SK-N-MC (cell line): ENCODE data around the gene MTUS2.
"Not testable (repeated sequence)": the region's sequence is repeated elsewhere in the genome, so short reads cannot be mapped to it uniquely, and the experiment has no call there.

Source experiments
- DNase-seq: peaks from one replicate; pipeline ENCODE4 v3.0.0-alpha.2; 2011; ENCODE audit warnings: low read depth, low spot score
- H3K27ac ChIP-seq: fragments of 200-600 bp; sonication (generic); 2 replicates; pipeline ENCODE4 v1.5.1; 2016; ENCODE audit warnings: mixed run types
- H3K36me3 ChIP-seq: fragments of 200-600 bp; sonication (generic); 2 replicates; pipeline ENCODE4 v1.6.1; 2017; ENCODE audit warnings: antibody characterized with exemption, low read length, mixed read lengths; ENCODE audit not compliant: insufficient read depth
- H3K4me3 ChIP-seq: fragments of 200-600 bp; sonication (generic); 2 replicates; pipeline ENCODE4 v1.5.1; 2016
- H3K9ac ChIP-seq: fragments of 200-600 bp; sonication (generic); 2 replicates; pipeline ENCODE4 v1.8.0; 2017; ENCODE audit warnings: mixed run types, mixed read lengths; ENCODE audit not compliant: insufficient read length
- H3K9me3 ChIP-seq: fragments of 200-600 bp; sonication (generic); 2 replicates; pipeline ENCODE4 v1.6.1; 2017; ENCODE audit warnings: low read depth, mild to moderate bottlenecking, antibody characterized with exemption, low read length, moderate library complexity, mixed read lengths
- EZH2 ChIP-seq: fragments of 200-600 bp; sonication (generic); IDR thresholded peaks from one replicate; pipeline ENCODE4 v1.6.1; 2017; ENCODE audit warnings: antibody characterized with exemption
- FOXP2 ChIP-seq: optimal IDR thresholded peaks from 2 replicates; pipeline ENCODE3; 2011; ENCODE audit warnings: mild to moderate bottlenecking, moderate library complexity; ENCODE audit not compliant: insufficient read depth; ENCODE audit errors: extremely low read length, control extremely low read depth
- POLR2AphosphoS5 ChIP-seq: IDR thresholded peaks from 2 replicates; pipeline ENCODE4 v1.6.1; 2012; ENCODE audit warnings: mild to moderate bottlenecking, low read depth, low read length, borderline replicate concordance

The MTUS2 gene

DNA sequence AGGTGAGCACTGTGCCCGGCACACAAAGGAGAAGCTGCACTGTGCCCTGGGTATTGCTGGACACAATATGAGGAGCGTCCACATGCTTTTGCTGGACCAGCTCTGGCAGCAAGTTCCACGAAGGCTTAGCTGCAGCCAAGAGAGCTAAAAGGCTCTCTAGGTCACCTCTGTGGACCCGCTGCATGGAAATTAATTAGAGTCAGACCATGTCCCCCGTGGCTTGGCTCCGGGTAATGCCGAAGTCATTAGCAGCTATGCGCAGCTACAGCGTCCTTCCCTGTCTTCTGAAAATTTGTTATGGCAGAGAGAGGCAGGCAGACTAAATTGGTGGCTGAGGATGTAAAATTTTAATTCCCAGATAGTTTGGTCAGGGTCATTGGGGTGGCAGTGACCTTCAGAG, 503.8 kb downstream of the MTUS2 start:
- DNase-seq = no peak
- Histone ChIP-seq H3K27ac (no peak overlapping the region), H3K4me3 (no peak overlapping the region), H3K9me3 (no peaks in the 10 kb centered on the region), H3K36me3 (no peaks in the 10 kb centered on the region), H3K9ac (no peak overlapping the region)
- TF ChIP-seq FOXP2 = no peak
- TF ChIP-seq POLR2AphosphoS5 = no peak
- TF ChIP-seq EZH2 = no peak

DNA sequence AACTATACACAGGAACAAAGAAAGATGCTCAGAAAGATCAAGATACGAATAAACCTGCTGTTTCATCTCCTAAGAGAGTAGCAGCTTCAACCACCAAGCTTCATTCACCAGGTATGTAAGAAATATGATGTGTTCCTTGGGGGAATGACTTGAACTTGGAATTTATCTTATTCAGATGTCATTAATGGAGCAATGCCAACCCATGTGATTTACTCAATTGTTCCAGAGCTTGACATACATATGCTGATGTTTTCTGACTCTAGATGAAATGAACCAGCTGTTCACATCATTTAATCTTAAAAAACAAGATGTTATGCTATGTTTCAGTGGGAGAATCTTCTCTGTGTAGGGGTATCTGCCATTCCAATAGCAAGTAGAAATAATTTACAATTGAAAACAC, 504.5 kb downstream of the MTUS2 start:
- Histone ChIP-seq H3K27ac (no peak overlapping the region), H3K4me3 (no peak overlapping the region), H3K36me3 (no peaks in the 10 kb centered on the region), H3K9me3 (no peaks in the 10 kb centered on the region), H3K9ac (no peak overlapping the region)
- TF ChIP-seq EZH2 = no peak
- no peak for DNase-seq

DNA sequence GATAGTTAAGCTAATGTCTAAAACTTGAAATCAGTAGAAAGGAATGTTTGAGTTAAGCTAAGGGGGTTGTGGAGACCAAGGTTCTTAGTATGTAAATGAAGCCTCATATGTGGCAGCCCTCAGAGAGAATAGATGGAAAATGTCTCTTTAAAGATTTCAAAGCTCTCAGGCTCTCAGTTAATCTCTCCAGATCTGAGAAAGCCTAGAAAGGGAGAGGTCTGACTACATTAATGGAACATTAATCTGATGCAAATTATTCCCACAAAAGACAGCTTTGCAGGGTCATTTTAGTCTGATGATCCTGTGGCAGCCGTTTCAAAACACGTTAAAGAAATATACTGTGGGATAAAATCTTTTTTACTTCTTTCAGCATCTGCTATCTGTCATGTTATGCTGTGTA, 508.4 kb downstream of the MTUS2 start:
- no peaks in the 10 kb centered on the region for H3K36me3 ChIP-seq
- no peak overlapping the region for H3K4me3 ChIP-seq
- DNase-seq = no peak

DNA sequence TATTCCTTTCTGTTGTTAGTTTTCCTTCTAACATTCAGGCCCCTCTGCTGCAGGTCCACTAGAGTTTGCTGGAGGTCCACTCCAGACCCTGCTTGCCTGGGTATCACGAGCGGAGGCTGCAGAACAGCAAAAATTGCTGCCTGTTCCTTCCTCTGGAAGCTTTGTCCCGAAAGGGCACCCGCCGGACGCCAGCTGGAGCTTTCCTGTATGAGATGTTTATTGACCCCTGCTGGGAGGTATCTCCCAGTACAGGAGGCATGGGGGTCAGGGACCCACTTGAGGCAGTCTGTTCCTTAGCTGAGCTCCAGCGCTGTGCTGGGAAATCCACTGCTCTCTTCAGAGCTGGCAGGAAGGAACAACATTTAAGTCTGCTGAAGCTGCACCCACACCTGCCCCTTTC, 516.2 kb downstream of the MTUS2 start:
- H3K36me3 ChIP-seq = no peaks in the 10 kb centered on the region
- no peak overlapping the region for H3K4me3 ChIP-seq
- no peak overlapping the region for H3K27ac ChIP-seq
- no peak for TF ChIP-seq POLR2AphosphoS5
- no peak for TF ChIP-seq FOXP2
- TF ChIP-seq EZH2 = no peak
- no peaks in the 10 kb centered on the region for H3K9me3 ChIP-seq
- no peak overlapping the region for H3K9ac ChIP-seq
- no peak for DNase-seq

More for the DNA sequence above, 508.4 kb downstream of the MTUS2 start:
- no peaks in the 10 kb centered on the region for H3K9me3 ChIP-seq
- H3K9ac ChIP-seq = no peak overlapping the region
- TF ChIP-seq EZH2 = no peak
- no peak for TF ChIP-seq FOXP2
- H3K27ac ChIP-seq = no peak overlapping the region

DNA sequence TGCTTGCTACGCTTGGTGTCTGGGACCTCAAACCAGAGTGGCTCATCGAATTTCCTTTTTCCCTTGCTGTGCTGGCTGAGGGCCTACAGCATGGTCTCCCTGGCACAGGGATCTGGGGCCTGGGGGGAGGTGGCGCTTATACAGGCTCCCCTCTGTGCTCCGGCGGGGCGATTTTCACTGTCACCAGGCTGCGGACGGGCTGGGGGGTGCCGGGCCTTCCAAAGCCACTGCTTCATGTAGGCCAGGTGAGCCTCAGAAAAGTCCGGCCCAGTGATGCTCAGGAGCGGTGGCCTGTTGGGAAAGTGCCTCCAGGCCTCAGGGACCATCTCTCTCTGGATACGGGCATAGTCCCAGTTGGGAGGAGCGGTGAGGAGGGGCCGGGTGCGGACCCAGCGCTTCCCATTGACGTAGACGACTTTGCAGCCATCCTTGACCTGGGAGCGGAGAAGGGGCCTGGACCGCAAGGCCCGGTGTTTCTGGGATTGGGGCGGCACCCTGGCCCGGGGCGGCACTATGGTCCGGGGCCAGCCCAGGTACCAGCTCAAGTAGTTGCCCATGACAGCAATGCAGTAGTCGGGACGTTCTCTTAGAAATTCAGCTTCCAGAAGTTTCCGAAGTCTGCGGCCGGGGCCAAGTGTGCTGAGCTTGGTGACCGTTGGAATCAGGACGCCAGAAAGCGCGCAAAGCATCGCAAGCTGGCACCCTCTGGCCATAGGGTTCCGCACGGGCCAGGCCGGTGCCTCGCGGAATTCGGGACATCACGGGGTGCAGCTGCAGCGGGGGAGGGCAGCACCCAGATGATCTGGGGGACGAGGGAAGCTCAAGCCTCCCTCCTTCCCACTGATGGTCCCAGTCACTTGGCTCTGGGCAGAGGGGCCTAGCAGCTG, 519.5 kb downstream of the MTUS2 start:
- H3K4me3 ChIP-seq = no peak overlapping the region
- H3K36me3 ChIP-seq = no peaks in the 10 kb centered on the region
- H3K9ac ChIP-seq = no peak overlapping the region
- TF ChIP-seq POLR2AphosphoS5 = no peak
- no peak for TF ChIP-seq FOXP2
- DNase-seq = no peak
- H3K9me3 ChIP-seq = no peaks in the 10 kb centered on the region
- no peak overlapping the region for H3K27ac ChIP-seq

DNA sequence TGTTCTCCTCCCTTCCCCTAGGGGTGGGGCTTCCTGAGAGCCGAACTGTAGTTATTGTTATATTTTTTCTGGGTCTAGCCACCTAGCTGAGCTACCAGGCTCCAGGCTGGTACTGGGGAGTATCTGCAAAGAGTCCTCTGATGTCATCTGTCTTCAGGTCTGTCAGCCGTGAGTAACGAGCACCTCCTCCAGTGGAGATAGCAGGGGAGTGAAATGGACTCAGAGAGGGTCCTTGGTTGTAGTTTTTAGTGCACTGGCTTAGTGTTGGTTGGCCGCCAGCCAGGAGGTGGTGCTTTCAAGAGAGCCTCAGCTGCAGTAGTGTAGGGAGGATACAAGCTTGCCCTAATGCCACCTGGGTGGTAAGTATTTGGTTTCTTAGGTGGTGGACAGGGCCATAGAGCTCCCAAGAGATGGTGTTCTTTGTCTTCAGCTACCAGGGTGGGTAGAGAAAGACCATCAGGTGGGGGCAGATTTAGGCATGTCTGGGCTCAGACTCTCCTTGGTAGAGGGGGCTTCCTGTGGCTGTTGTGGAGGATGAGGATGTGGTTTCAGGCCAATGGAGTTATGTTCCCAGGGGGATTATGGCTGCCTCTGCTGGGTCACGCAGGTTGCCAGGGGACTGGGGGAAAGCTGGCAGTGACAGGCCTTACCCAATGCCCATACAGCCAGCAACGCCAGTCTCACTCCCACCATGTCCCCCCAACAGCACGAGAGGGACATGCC, 525.9 kb downstream of the MTUS2 start:
- not testable (repeated sequence) for H3K4me3 ChIP-seq, H3K27ac ChIP-seq, H3K9me3 ChIP-seq, H3K36me3 ChIP-seq, H3K9ac ChIP-seq, DNase-seq

DNA sequence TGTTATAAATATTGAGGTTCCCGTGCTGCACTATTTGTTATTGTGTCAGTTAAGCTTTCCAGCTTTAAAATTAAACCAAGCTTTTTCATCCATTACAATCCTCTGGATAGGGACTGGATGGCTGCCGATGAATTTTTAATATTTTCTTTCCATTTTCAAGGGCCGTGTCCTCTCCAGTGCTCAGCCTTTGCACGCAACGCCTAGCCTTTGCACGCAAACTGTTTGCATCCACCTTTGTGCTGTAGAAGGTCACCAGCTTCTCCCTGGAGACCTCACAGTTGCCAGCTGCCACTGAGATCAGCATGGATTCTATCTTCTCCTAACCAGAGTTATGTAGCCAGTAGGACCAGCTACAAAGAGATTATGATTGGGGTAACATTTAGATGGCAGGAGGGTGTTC, 534.9 kb downstream of the MTUS2 start:
- TF ChIP-seq FOXP2 (no peak), EZH2 (no peak), POLR2AphosphoS5 (no peak)
- no peak overlapping the region for H3K4me3 ChIP-seq
- H3K36me3 ChIP-seq = no peaks in the 10 kb centered on the region
- DNase-seq = no peak
- no peak overlapping the region for H3K9ac ChIP-seq
- H3K9me3 ChIP-seq = no peaks in the 10 kb centered on the region
- H3K27ac ChIP-seq = no peak overlapping the region

DNA sequence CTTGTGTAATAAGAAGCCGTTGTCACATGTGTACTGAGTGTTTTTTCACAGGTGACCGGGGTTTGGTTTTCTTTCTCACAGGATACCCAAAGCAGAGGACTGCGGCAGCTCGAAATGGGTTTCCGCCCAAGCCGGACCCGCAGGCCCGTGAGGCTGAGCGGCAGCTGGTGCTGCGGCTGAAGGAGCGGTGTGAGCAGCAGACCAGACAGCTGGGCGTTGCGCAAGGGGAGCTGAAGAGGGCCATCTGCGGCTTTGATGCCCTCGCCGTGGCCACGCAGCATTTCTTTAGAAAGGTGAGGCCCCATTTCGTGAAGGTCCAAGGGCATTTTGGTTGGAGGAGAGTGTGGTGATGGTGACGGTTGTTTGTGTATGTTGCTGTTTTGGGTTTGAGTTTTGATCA, 539.0 kb downstream of the MTUS2 start:
- H3K4me3 ChIP-seq = no peak overlapping the region
- H3K27ac ChIP-seq = no peak overlapping the region
- DNase-seq = no peak
- H3K9me3 ChIP-seq = no peaks in the 10 kb centered on the region
- no peaks in the 10 kb centered on the region for H3K36me3 ChIP-seq
- no peak overlapping the region for H3K9ac ChIP-seq
- TF ChIP-seq POLR2AphosphoS5 (no peak), EZH2 (no peak), FOXP2 (no peak)

DNA sequence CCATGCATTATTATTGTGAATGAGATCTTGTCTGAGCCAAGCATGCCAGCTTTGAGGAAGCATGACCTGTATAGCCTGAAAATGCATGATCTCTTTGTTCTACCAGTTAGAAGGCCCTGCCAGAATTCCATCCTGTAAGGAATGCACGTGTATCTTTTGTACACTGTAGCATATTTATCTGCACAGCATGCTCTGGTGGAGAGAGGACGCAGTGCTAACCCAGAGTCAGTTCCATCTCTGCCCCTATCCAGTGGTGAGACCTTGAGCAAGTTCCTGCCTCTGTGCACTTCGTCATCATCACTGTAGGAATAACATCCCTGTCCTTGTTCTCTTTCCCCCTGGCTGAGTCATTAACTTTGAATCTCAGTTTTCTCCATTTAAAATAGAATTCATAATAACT, 541.6 kb downstream of the MTUS2 start:
- Histone ChIP-seq H3K4me3 (no peak overlapping the region), H3K9me3 (no peaks in the 10 kb centered on the region), H3K9ac (no peak overlapping the region), H3K27ac (no peak overlapping the region), H3K36me3 (no peaks in the 10 kb centered on the region)
- DNase-seq = no peak
- TF ChIP-seq EZH2 (no peak), FOXP2 (no peak), POLR2AphosphoS5 (no peak)
